ENCODE results near the gene SH3PXD2A. TPM values are rescaled to one million over a fixed set of nuclear protein-coding genes. Genes with fewer than 3 reads are reported as not detected.

SH3PXD2A gene
- total RNA-seq, 1 experiment from 2014 or later: 0.07 TPM

- H4K20me1 ChIP-seq (ENCODE audit: insufficient read depth, low read depth, low read length): no peaks in the 10 kb centered on the region
- no peaks in the 10 kb centered on the region for H3K9me3 ChIP-seq (ENCODE audit: low read length)
- H3K4me1 ChIP-seq (ENCODE audit: low read length): no peaks in the 10 kb centered on the region
- H3K27me3 ChIP-seq (ENCODE audit: low read length): no peaks in the 10 kb centered on the region
- DNase-seq: no peak
- H2AFZ ChIP-seq (ENCODE audit: low read length): no peak overlapping the region
- no peaks in the 10 kb centered on the region for H3K79me2 ChIP-seq (ENCODE audit: low read length)
- H3K36me3 ChIP-seq (ENCODE audit: insufficient read depth, low read length): peaks cover under 1% of the 10 kb centered on the region
- H3K4me2 ChIP-seq (ENCODE audit: low read depth, low read length, poor library complexity, severe bottlenecking): no peak overlapping the region
- H3K27ac ChIP-seq (ENCODE audit: low read length): no peak overlapping the region
- H3K9ac ChIP-seq (ENCODE audit: low read length): no peak overlapping the region
- H3K4me3 ChIP-seq (ENCODE audit: low read length): no peak overlapping the region
- no peaks in the 10 kb centered on the region for H3K9me2 ChIP-seq (replicated peaks; ENCODE audit: insufficient read depth, low read length)
These were observed 38.4 kb upstream of the SH3PXD2A start for GRCh38 chr10:103893817-103894216.

GRCh38 chr10:103892181-103892580 lies 36.8 kb upstream of the SH3PXD2A start:
- H3K4me1 ChIP-seq (ENCODE audit: low read length): no peaks in the 10 kb centered on the region
- no peaks in the 10 kb centered on the region for H4K20me1 ChIP-seq (ENCODE audit: insufficient read depth, low read depth, low read length)
- H3K36me3 ChIP-seq (ENCODE audit: insufficient read depth, low read length): no peaks in the 10 kb centered on the region; the same call in 1 of the 2 replicates
- H3K4me3 ChIP-seq (ENCODE audit: low read length): no peak overlapping the region
- H3K27ac ChIP-seq (ENCODE audit: low read length): no peak overlapping the region
- DNase-seq: no peak
- H3K27me3 ChIP-seq (ENCODE audit: low read length): no peaks in the 10 kb centered on the region
- H3K9me3 ChIP-seq (ENCODE audit: low read length): no peaks in the 10 kb centered on the region
- no peaks in the 10 kb centered on the region for H3K79me2 ChIP-seq (ENCODE audit: low read length)
- no peak overlapping the region for H3K4me2 ChIP-seq (ENCODE audit: low read depth, low read length, poor library complexity, severe bottlenecking)
- H3K9me2 ChIP-seq (replicated peaks; ENCODE audit: insufficient read depth, low read length): no peaks in the 10 kb centered on the region
- no peak overlapping the region for H3K9ac ChIP-seq (ENCODE audit: low read length)
- H2AFZ ChIP-seq (ENCODE audit: low read length): no peak overlapping the region

- H3K9me2 ChIP-seq (replicated peaks; ENCODE audit: insufficient read depth, low read length): no peaks in the 10 kb centered on the region
- H2AFZ ChIP-seq (ENCODE audit: low read length): no peak overlapping the region
- no peak overlapping the region for H3K4me2 ChIP-seq (ENCODE audit: low read depth, low read length, poor library complexity, severe bottlenecking)
- H3K27me3 ChIP-seq (ENCODE audit: low read length): no peaks in the 10 kb centered on the region
- no peak overlapping the region for H3K27ac ChIP-seq (ENCODE audit: low read length)
- H3K79me2 ChIP-seq (ENCODE audit: low read length): no peaks in the 10 kb centered on the region
- H3K36me3 ChIP-seq (ENCODE audit: insufficient read depth, low read length): no peaks in the 10 kb centered on the region; the same call in 1 of the 2 replicates
- no peaks in the 10 kb centered on the region for H3K9me3 ChIP-seq (ENCODE audit: low read length)
- no peak overlapping the region for H3K4me3 ChIP-seq (ENCODE audit: low read length)
- peaks cover 5% of the 10 kb centered on the region; the same call in 1 of the 2 replicates for H3K4me1 ChIP-seq (ENCODE audit: low read length)
- H4K20me1 ChIP-seq (ENCODE audit: insufficient read depth, low read depth, low read length): no peaks in the 10 kb centered on the region
- no peak for DNase-seq
- H3K9ac ChIP-seq (ENCODE audit: low read length): no peak overlapping the region
These were observed 35.3 kb upstream of the SH3PXD2A start for GRCh38 chr10:103890688-103891087.

- Histone ChIP-seq H3K27ac (ENCODE audit: low read length) (no peak overlapping the region), H3K79me2 (ENCODE audit: low read length) (no peaks in the 10 kb centered on the region), H3K9me2 (replicated peaks; ENCODE audit: insufficient read depth, low read length) (no peaks in the 10 kb centered on the region), H3K4me2 (ENCODE audit: low read depth, low read length, poor library complexity, severe bottlenecking) (no peak overlapping the region), H3K4me3 (ENCODE audit: low read length) (no peak overlapping the region), H3K27me3 (ENCODE audit: low read length) (no peaks in the 10 kb centered on the region), H3K9me3 (ENCODE audit: low read length) (no peaks in the 10 kb centered on the region), H3K4me1 (ENCODE audit: low read length) (peaks cover 5% of the 10 kb centered on the region; the same call in 1 of the 2 replicates), H3K9ac (ENCODE audit: low read length) (no peak overlapping the region), H3K36me3 (ENCODE audit: insufficient read depth, low read length) (no peaks in the 10 kb centered on the region), H4K20me1 (ENCODE audit: insufficient read depth, low read depth, low read length) (no peaks in the 10 kb centered on the region), H2AFZ (ENCODE audit: low read length) (no peak overlapping the region)
- DNase-seq: no peak
These were observed 34.9 kb upstream of the SH3PXD2A start for GRCh38 chr10:103890194-103890658.

GRCh38 chr10:103889121-103889720 lies 33.8 kb upstream of the SH3PXD2A start:
- Histone ChIP-seq H3K9ac (ENCODE audit: low read length) (no peak overlapping the region), H2AFZ (ENCODE audit: low read length) (no peak overlapping the region), H3K36me3 (ENCODE audit: insufficient read depth, low read length) (no peaks in the 10 kb centered on the region)

GRCh38 chr10:103888113-103888841 lies 32.9 kb upstream of the SH3PXD2A start:
- Histone ChIP-seq H3K9me3 (ENCODE audit: low read length) (no peaks in the 10 kb centered on the region), H4K20me1 (ENCODE audit: insufficient read depth, low read depth, low read length) (no peaks in the 10 kb centered on the region), H3K36me3 (ENCODE audit: insufficient read depth, low read length) (no peaks in the 10 kb centered on the region), H3K9me2 (replicated peaks; ENCODE audit: insufficient read depth, low read length) (no peaks in the 10 kb centered on the region), H2AFZ (ENCODE audit: low read length) (no peak overlapping the region), H3K4me1 (ENCODE audit: low read length) (peaks cover 5% of the 10 kb centered on the region; the same call in 1 of the 2 replicates), H3K9ac (ENCODE audit: low read length) (no peak overlapping the region), H3K4me2 (ENCODE audit: low read depth, low read length, poor library complexity, severe bottlenecking) (no peak overlapping the region), H3K79me2 (ENCODE audit: low read length) (no peaks in the 10 kb centered on the region), H3K4me3 (ENCODE audit: low read length) (no peak overlapping the region), H3K27me3 (ENCODE audit: low read length) (no peaks in the 10 kb centered on the region), H3K27ac (ENCODE audit: low read length) (no peak overlapping the region)
- peak; percentile 78 for DNase-seq

More at GRCh38 chr10:103889121-103889720, 33.8 kb upstream of the SH3PXD2A start:
- no peaks in the 10 kb centered on the region for H3K9me3 ChIP-seq (ENCODE audit: low read length)
- no peak overlapping the region for H3K4me3 ChIP-seq (ENCODE audit: low read length)
- H4K20me1 ChIP-seq (ENCODE audit: insufficient read depth, low read depth, low read length): no peaks in the 10 kb centered on the region
- no peak for DNase-seq
- H3K79me2 ChIP-seq (ENCODE audit: low read length): no peaks in the 10 kb centered on the region
- H3K9me2 ChIP-seq (replicated peaks; ENCODE audit: insufficient read depth, low read length): no peaks in the 10 kb centered on the region
- peaks cover 5% of the 10 kb centered on the region; the same call in 1 of the 2 replicates for H3K4me1 ChIP-seq (ENCODE audit: low read length)
- H3K4me2 ChIP-seq (ENCODE audit: low read depth, low read length, poor library complexity, severe bottlenecking): no peak overlapping the region
- H3K27me3 ChIP-seq (ENCODE audit: low read length): no peaks in the 10 kb centered on the region
- no peak overlapping the region for H3K27ac ChIP-seq (ENCODE audit: low read length)

GRCh38 chr10:103885617-103886016 lies 30.2 kb upstream of the SH3PXD2A start:
- Histone ChIP-seq H2AFZ (ENCODE audit: low read length) (no peak overlapping the region), H3K27me3 (ENCODE audit: low read length) (no peaks in the 10 kb centered on the region), H3K4me1 (ENCODE audit: low read length) (peaks cover 5% of the 10 kb centered on the region; the same call in 1 of the 2 replicates), H3K79me2 (ENCODE audit: low read length) (no peaks in the 10 kb centered on the region), H3K4me2 (ENCODE audit: low read depth, low read length, poor library complexity, severe bottlenecking) (no peak overlapping the region), H3K27ac (ENCODE audit: low read length) (no peak overlapping the region), H3K9ac (ENCODE audit: low read length) (no peak overlapping the region), H3K4me3 (ENCODE audit: low read length) (no peak overlapping the region), H3K36me3 (ENCODE audit: insufficient read depth, low read length) (0 out of 2 replicates have a peak, but pooled peaks cover 4% of the 10 kb centered on the region), H3K9me2 (replicated peaks; ENCODE audit: insufficient read depth, low read length) (no peaks in the 10 kb centered on the region), H3K9me3 (ENCODE audit: low read length) (no peaks in the 10 kb centered on the region), H4K20me1 (ENCODE audit: insufficient read depth, low read depth, low read length) (no peaks in the 10 kb centered on the region)
- DNase-seq: no peak

GRCh38 chr10:103884681-103885139 lies 29.3 kb upstream of the SH3PXD2A start:
- Histone ChIP-seq H3K36me3 (ENCODE audit: insufficient read depth, low read length) (0 out of 2 replicates have a peak, but pooled peaks cover 4% of the 10 kb centered on the region), H2AFZ (ENCODE audit: low read length) (no peak overlapping the region), H3K4me3 (ENCODE audit: low read length) (no peak overlapping the region), H3K79me2 (ENCODE audit: low read length) (no peaks in the 10 kb centered on the region), H3K9ac (ENCODE audit: low read length) (no peak overlapping the region), H3K4me1 (ENCODE audit: low read length) (peaks cover 5% of the 10 kb centered on the region; the same call in 1 of the 2 replicates), H3K27ac (ENCODE audit: low read length) (no peak overlapping the region), H3K27me3 (ENCODE audit: low read length) (no peaks in the 10 kb centered on the region), H3K4me2 (ENCODE audit: low read depth, low read length, poor library complexity, severe bottlenecking) (no peak overlapping the region), H4K20me1 (ENCODE audit: insufficient read depth, low read depth, low read length) (no peaks in the 10 kb centered on the region), H3K9me3 (ENCODE audit: low read length) (no peaks in the 10 kb centered on the region), H3K9me2 (replicated peaks; ENCODE audit: insufficient read depth, low read length) (no peaks in the 10 kb centered on the region)
- DNase-seq: peak; percentile 74

Data from Karpas-422 (cell line).